ENCODE data around the gene CACNA1B. TPM values are rescaled to one million over a fixed set of nuclear protein-coding genes. Genes with fewer than 3 reads are reported as not detected.

The CACNA1B gene
- total and polyA plus RNA-seq, 9 of the 15 experiments (the other 6 are each of a cell fraction or from before 2014, with no cell fraction given), result 0.01 to 0.04 TPM; not detected in 7

DNA sequence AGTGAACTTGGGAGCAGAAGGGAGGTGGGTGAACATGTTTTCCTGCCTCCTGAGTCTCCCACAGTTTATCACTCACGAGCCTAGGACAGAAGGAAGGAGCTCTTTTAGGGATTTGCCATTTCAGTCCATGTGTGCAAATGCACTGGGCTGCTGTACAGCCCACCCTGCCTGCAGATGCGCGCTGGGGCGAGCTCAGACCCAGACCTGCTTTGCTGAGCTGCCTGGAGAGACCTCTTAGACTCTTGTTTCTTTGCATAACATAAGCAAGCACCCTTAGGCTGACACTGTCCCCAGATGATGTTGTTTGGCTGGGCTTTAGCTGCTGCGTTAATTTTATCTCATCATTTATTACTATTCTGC, 199.0 kb downstream of the CACNA1B start (continued):
- TF ChIP-seq, protein P1, sequence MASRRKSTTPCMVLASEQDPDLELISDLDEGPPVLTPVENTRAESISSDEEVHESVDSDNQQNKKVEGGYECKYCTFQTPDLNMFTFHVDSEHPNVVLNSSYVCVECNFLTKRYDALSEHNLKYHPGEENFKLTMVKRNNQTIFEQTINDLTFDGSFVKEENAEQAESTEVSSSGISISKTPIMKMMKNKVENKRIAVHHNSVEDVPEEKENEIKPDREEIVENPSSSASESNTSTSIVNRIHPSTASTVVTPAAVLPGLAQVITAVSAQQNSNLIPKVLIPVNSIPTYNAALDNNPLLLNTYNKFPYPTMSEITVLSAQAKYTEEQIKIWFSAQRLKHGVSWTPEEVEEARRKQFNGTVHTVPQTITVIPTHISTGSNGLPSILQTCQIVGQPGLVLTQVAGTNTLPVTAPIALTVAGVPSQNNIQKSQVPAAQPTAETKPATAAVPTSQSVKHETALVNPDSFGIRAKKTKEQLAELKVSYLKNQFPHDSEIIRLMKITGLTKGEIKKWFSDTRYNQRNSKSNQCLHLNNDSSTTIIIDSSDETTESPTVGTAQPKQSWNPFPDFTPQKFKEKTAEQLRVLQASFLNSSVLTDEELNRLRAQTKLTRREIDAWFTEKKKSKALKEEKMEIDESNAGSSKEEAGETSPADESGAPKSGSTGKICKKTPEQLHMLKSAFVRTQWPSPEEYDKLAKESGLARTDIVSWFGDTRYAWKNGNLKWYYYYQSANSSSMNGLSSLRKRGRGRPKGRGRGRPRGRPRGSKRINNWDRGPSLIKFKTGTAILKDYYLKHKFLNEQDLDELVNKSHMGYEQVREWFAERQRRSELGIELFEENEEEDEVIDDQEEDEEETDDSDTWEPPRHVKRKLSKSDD (conservative IDR thresholded peaks at IDR 0.05; ENCODE audit: low read length), result no peak
- TF ChIP-seq ILK (tag; IDR thresholded peaks at IDR 0.05; ENCODE audit: borderline replicate concordance, low read depth), result no peak
- TF ChIP-seq, protein P2, sequence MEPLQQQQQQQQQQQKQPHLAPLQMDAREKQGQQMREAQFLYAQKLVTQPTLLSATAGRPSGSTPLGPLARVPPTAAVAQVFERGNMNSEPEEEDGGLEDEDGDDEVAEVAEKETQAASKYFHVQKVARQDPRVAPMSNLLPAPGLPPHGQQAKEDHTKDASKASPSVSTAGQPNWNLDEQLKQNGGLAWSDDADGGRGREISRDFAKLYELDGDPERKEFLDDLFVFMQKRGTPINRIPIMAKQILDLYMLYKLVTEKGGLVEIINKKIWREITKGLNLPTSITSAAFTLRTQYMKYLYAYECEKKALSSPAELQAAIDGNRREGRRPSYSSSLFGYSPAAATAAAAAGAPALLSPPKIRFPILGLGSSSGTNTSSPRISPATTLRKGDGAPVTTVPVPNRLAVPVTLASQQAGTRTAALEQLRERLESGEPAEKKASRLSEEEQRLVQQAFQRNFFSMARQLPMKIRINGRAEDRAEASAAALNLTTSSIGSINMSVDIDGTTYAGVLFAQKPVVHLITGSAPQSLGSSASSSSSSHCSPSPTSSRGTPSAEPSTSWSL (CRISPR knock-in tag; IDR thresholded peaks at IDR 0.05; ENCODE audit: borderline replicate concordance), result no peak
- TF ChIP-seq SRSF3 (IDR thresholded peaks at IDR 0.05; ENCODE audit: insufficient read depth, low read length), result no peak

DNA sequence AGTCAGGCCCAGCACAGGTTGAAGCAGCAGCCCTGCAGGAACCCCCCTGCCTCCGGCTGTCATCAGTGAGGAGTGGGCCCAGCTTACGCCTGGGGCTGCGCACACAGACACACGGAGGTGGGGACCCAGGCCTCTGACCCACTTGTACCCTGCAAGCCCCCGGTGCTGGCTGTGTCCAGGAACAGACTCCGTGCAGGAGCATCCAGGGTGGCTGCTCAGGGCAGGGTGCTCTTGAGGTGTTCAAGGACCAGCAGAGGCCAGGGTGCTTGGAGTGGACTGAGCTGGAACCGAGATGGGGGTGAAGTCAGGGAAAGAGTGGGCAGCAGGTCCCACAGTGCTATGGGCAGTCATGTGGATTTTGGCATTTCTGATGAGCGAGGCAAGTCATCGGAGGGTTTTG, 199.5 kb downstream of the CACNA1B start:
- BruUV-seq (replicated peaks), result no TSS peak
- in situ Hi-C loops (cut with MboI), result no loop called here
- Histone ChIP-seq H3K9ac (ENCODE audit: insufficient read depth in 1 of 2, low read depth in 2 of 2, low read length in 2 of 2) (no peak overlapping the region), H3K36me3 (ENCODE audit: control insufficient read depth, insufficient read depth, low read length) (no peaks in the 10 kb centered on the region), H3K9me1 (ENCODE audit: control insufficient read depth, insufficient read depth, low read length) (no peaks in the 10 kb centered on the region), H3K4me3 (no peak overlapping the region), H3K27me3 (ENCODE audit: control insufficient read depth in 2 of 2, insufficient read depth in 2 of 2, low read length in 2 of 2) (peaks cover 32 to 86% of the 10 kb centered on the region in 2 experiments), H2AFZ (ENCODE audit: low read depth, low read length) (no peak overlapping the region), H3K27ac (ENCODE audit: extremely low read depth, low read depth, low read length) (no peak overlapping the region), H3K4me2 (ENCODE audit: insufficient read depth, low read length) (no peak overlapping the region), H3K9me3 (replicated peaks; ENCODE audit: control insufficient read depth, insufficient read depth, low read depth, low read length) (no peaks in the 10 kb centered on the region), H3K79me2 (ENCODE audit: control insufficient read depth, insufficient read depth, low read length) (no peaks in the 10 kb centered on the region), H3K4me1 (replicated peaks in 1 of 2; ENCODE audit: control insufficient read depth in 2 of 2, insufficient read depth in 2 of 2, low read length in 2 of 2) (peaks cover 0 to 3% of the 10 kb centered on the region in 2 experiments; a peak in 1 of 5 replicates), H4K20me1 (replicated peaks; ENCODE audit: control insufficient read depth, insufficient read depth, low read length) (peaks cover 4% of the 10 kb centered on the region; the same call in 1 of the 2 replicates)
- ATAC-seq (no peak), DNase-seq (ENCODE audit: extremely low read depth in 1 of 4, low spot score in 3 of 4) (no peak), FAIRE-seq (no peak)
- intact Hi-C loops (cut with micrococcal nuclease), result no loop called here
- ChIA-PET POLR2A (interaction anchor here (1.0 kb wide), 1 partner anchor 17 kb away, joined by 3 read pairs; no protein-coding TSS in a partner anchor), CTCF (ENCODE audit: low intra/inter-chr PET ratio) (no interaction called here)
- 0% methylated on average over 8 of the region's 9 CpGs for WGBS (ENCODE audit: insufficient coverage, low coverage, missing lambda C conversion rate)
- TF ChIP-seq KLF1 (tag; IDR thresholded peaks at IDR 0.05), result no peak
- TF ChIP-seq ZNF165 (CRISPR knock-in tag; IDR thresholded peaks at IDR 0.05; ENCODE audit: borderline replicate concordance), result no peak
- TF ChIP-seq NCOA6 (IDR thresholded peaks at IDR 0.05), result no peak
- TF ChIP-seq ZNF717 (CRISPR knock-in tag; IDR thresholded peaks at IDR 0.05), result no peak
- TF ChIP-seq PTRF (tag; IDR thresholded peaks at IDR 0.05), result no peak
- no peak for TF ChIP-seq SMAD3 (CRISPR knock-in tag; conservative IDR thresholded peaks at IDR 0.05)
- TF ChIP-seq ZNF24 (IDR thresholded peaks at IDR 0.05), result no peak
- TF ChIP-seq, protein P3, sequence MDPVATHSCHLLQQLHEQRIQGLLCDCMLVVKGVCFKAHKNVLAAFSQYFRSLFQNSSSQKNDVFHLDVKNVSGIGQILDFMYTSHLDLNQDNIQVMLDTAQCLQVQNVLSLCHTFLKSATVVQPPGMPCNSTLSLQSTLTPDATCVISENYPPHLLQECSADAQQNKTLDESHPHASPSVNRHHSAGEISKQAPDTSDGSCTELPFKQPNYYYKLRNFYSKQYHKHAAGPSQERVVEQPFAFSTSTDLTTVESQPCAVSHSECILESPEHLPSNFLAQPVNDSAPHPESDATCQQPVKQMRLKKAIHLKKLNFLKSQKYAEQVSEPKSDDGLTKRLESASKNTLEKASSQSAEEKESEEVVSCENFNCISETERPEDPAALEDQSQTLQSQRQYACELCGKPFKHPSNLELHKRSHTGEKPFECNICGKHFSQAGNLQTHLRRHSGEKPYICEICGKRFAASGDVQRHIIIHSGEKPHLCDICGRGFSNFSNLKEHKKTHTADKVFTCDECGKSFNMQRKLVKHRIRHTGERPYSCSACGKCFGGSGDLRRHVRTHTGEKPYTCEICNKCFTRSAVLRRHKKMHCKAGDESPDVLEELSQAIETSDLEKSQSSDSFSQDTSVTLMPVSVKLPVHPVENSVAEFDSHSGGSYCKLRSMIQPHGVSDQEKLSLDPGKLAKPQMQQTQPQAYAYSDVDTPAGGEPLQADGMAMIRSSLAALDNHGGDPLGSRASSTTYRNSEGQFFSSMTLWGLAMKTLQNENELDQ (CRISPR knock-in tag; IDR thresholded peaks at IDR 0.05; ENCODE audit: borderline replicate concordance), result no peak
- no peak for TF ChIP-seq SOX6 (IDR thresholded peaks at IDR 0.05)
- no peak for TF ChIP-seq NCOA2 (IDR thresholded peaks at IDR 0.05; ENCODE audit: partially characterized antibody in 2 of 2)
- TF ChIP-seq ZNF766 (CRISPR knock-in tag; conservative IDR thresholded peaks at IDR 0.05), result no peak
- TF ChIP-seq SIRT6 (IDR thresholded peaks at IDR 0.05; ENCODE audit: low read depth, low read length), result no peak
- no peak for TF ChIP-seq LCOR (CRISPR knock-in tag; IDR thresholded peaks at IDR 0.05)
